ENCODE measurements around the gene CATSPERE. TPM values are rescaled to one million over a fixed set of nuclear protein-coding genes. Genes with fewer than 3 reads are reported as not detected.

Gene CATSPERE
- total and polyA plus RNA-seq, 2 of the 8 experiments (the other 6 are each of a cell fraction or from before 2014, with no cell fraction given) = 0.05 to 0.45 TPM

DNA sequence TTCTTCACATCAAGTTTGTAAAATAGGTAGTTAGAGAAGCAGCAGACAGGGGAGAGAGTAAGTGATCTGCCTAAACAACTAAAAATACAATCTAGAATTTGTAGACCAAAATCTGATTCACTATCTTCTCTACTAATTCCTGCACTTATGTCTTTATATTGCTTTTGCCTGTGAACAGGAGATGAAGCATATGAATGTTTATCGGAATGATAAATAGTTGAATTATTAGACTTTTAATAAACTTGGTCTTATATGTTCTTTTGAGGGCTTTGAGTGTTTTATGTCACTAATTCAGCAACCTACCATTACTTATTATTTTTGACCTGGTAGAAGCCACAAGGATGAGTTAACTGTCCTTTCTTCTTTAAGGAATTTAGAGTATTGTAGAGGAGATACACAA lies 194.1 kb downstream of the CATSPERE start (continued):
- TF ChIP-seq TAF7 (optimal IDR thresholded peaks at IDR 0.05; ENCODE audit: borderline replicate concordance, low read depth, low read length) (no peak), SRF (IDR thresholded peaks at IDR 0.05; ENCODE audit: low read depth, low read length) (no peak)
- TF ChIP-seq, protein P1, sequence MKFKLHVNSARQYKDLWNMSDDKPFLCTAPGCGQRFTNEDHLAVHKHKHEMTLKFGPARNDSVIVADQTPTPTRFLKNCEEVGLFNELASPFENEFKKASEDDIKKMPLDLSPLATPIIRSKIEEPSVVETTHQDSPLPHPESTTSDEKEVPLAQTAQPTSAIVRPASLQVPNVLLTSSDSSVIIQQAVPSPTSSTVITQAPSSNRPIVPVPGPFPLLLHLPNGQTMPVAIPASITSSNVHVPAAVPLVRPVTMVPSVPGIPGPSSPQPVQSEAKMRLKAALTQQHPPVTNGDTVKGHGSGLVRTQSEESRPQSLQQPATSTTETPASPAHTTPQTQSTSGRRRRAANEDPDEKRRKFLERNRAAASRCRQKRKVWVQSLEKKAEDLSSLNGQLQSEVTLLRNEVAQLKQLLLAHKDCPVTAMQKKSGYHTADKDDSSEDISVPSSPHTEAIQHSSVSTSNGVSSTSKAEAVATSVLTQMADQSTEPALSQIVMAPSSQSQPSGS (IDR thresholded peaks at IDR 0.05; ENCODE audit: low read length) = no peak
